Fibroblast of lung (primary cell): Measurements from ENCODE around the gene SNAP91.

Experiments used
- CTCF ChIP-seq, 2 donors: IDR thresholded peaks in 1 of 2; conservative IDR thresholded peaks in 1 of 2; 1 replicate in 1 of 2; 2 replicates in 1 of 2; pipeline ENCODE4 v1.5.1; 2011 to 2012; ENCODE audit warnings: low read length in 2 of 2, control low read depth in 1 of 2, inconsistent platforms in 1 of 2, low read depth in 1 of 2, mild to moderate bottlenecking in 1 of 2
- EZH2 ChIP-seq: IDR thresholded peaks from 2 replicates; pipeline ENCODE4 v1.5.1; 2012; ENCODE audit warnings: low read length, control low read depth, mild to moderate bottlenecking; ENCODE audit errors: missing control alignments

GRCh38 chr6:83708970-83709747 is at the start of gene SNAP91:
- TF ChIP-seq CTCF (conservative IDR thresholded peaks at IDR 0.05 in 1 of 2, IDR thresholded peaks at IDR 0.05 in 1 of 2; ENCODE audit: low read depth in 1 of 2, low read length in 2 of 2) (no peak), EZH2 (no peak)
